DOHH2 (cell line): ENCODE data around the gene SLC16A8.

Experiments used
- CTCF ChIP-seq: fragments of 200-600 bp; sonication (generic); IDR thresholded peaks from one replicate; pipeline ENCODE4 v1.5.1; 2014; ENCODE audit warnings: antibody characterized with exemption, mild to moderate bottlenecking, low read depth, low read length; ENCODE audit not compliant: poor library complexity, severe bottlenecking
- EZH2phosphoT487 ChIP-seq: fragments of 200-600 bp; sonication (generic); IDR thresholded peaks from 2 replicates; pipeline ENCODE4 v1.6.1; 2017; ENCODE audit warnings: borderline replicate concordance, mild to moderate bottlenecking, antibody characterized with exemption, low read length, moderate library complexity, mixed read lengths

GRCh38 chr22:38087855-38088254 is 3.9 kb upstream of the SLC16A8 start:
- TF ChIP-seq CTCF (no peak), EZH2phosphoT487 (no peak)
